Stimulated activated CD4-positive, alpha-beta T cell treated with anti-CD3 and anti-CD28 coated beads, Interleukin-1b, Interleukin-23, amount 100 ng/mL, for 4 hours (primary cell): ENCODE data around the gene HTR3D.
"Not testable (repeated sequence)": the region's sequence is repeated elsewhere in the genome, so short reads cannot be mapped to it uniquely, and the experiment has no call there.

ENCODE experiments used
- DNase-seq, 2 donors: peaks; one replicate each; pipeline ENCODE4 v3.0.0-alpha.2; 2020; ENCODE audit warnings: low read depth in 2 of 2

Gene HTR3D, protein sequence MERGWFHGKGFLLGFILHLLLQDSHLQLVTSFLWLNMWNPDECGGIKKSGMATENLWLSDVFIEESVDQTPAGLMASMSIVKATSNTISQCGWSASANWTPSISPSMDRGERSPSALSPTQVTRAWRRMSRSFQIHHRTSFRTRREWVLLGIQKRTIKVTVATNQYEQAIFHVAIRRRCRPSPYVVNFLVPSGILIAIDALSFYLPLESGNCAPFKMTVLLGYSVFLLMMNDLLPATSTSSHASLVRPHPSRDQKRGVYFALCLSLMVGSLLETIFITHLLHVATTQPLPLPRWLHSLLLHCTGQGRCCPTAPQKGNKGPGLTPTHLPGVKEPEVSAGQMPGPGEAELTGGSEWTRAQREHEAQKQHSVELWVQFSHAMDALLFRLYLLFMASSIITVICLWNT

GRCh38 chr3:184031187-184031792 is at the start of gene HTR3D:
TSS of gene HTR3D (plus strand) at chr3:184031742. CDS start at chr3:184031742, 0 bp downstream.
- no peak for DNase-seq

GRCh38 chr3:183981990-183982644 is 49.4 kb upstream of the HTR3D start:
- DNase-seq: no peak

- no peak for DNase-seq
These were observed 47.3 kb upstream of the HTR3D start for GRCh38 chr3:183984127-183984740.

DNA sequence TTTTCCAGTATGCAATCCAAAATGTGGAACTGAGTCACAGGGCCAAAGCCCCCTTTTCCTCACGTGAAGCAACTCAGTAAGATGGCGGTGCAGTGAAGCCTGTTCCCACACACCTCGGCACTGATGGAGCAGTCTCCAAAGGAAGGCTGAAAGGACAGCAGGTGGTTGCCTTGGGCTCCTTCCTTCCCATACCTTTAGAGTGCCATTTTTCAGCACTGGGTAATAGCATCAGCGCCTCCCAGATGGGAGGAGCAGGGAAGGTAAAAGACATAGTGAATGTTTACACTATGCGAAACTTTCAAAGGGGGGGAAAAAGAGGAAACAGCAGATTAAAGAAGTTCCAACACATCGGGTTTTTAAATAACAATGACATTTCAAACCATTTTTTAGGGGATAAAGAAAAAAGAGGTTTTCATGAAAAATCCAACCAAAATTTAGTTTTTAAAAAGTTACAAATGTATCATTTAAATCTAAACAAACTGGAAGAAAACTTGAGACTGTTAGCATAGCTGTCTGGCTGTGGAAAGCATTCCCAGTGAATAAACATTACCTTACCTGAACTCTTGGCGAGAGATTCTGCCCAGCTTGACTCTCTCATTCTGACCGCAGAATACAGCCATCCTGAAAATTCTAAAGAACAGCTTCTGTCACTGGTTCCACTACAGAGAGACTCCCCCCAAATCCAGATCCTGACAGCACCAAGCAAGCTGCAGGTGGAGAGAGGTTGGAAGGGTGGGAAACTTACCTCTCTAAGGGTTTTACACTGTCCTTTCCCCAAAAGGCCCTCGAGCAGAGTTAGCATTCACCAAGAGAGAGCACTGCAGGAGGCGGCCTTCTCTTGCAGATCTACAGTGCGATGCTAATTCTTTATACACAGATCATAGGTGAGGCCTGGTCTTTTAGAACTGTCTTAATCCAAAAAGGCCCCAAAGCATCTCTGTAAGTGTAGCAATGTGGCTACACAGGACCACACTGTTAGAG is 46.5 kb upstream of the HTR3D start:
- DNase-seq: no peak

DNA sequence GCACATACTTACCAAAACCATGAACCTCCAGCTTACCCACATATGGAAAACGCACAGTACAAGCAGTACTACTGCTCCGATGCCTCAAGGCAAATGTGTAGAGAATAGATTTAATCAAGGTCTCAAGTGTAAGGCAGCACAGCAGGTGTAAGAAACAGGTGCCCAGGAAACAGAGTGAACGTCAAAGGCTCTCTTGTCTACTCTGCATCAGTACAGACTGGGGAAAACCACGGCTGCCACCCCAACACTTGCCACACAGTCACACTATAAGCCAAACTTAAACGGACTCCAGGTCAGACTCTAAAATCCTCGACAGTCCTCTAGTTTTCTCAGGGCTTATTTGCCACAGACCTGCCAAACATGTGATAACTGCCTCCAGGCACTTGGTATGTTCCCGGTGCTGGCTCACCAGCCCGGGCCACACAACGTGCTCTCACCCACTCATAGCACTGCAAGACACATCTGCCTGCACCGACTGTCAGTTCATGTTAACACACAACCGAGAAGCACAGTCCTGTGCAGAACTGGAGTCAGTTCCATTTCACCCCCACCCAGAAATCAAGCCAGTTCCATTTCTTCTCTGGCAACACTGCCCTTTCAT is 44.4 kb upstream of the HTR3D start:
- DNase-seq: no peak

DNA sequence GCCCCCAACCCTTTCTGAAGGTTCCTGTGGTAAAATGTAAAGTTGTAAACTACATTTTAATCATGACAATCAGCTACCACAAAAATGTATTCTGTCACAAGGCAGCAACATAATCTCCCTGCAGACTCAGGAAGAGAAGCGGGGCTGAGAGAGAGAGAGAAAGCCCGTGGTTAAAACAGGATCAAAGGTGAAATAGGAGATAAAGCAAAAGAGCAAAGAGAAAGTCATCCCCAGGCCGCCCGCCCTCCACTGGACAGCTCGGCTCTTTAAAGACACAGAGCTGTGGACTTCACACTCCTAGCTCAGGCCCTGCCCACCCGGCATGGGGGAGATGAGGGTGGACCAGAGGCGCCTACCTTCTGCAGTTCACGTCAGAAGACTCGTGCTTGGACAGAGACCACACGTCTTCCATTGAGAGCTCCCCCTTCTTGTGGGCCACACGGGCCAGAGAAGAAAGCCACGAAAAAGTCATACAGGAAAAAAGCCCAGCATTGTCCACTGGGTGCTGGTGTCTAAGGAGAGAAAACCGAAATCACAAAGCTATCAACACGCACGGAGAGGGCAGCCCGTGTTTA is 43.2 kb upstream of the HTR3D start:
- no peak for DNase-seq

DNA sequence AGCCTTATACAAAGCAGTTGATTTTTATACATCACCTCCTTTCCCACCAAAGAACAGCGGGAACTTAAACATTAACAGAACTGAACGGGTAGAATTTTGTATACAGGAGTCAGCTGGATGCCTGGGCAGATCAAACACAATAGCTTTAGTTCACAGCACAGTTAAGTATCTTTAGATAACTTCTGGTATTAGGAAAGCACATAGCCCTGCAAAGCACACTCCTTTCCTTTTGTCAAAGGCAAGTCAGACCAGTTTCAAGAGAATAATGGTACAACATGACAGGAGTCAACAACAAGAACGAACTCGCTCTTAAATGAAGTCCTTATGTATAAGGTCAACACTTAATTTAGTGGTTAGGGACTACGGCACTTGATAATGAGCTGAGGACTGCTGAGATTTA is 40.1 kb upstream of the HTR3D start:
- DNase-seq: no peak

DNA sequence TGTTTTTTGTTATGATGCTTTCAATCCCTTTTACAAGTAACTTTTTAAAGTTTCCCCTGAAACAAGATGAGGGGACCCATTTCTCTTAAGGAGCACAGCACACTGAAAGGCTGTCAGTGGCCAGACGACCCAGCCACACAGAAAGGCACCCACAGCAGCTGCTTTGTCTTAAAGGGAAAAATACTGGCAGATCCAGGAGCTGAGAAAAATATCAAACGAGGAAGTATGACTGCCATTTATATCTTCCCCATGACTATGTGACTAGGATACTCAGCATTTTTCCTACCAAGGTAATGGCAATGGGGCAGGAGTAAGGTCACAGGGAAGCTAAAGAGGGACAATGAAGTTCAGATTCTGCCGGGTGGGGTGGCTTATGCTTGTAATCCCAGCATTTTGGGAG is 29.8 kb upstream of the HTR3D start:
- DNase-seq: no peak

GRCh38 chr3:184002469-184002868 is 29.1 kb upstream of the HTR3D start:
- DNase-seq: no peak

DNA sequence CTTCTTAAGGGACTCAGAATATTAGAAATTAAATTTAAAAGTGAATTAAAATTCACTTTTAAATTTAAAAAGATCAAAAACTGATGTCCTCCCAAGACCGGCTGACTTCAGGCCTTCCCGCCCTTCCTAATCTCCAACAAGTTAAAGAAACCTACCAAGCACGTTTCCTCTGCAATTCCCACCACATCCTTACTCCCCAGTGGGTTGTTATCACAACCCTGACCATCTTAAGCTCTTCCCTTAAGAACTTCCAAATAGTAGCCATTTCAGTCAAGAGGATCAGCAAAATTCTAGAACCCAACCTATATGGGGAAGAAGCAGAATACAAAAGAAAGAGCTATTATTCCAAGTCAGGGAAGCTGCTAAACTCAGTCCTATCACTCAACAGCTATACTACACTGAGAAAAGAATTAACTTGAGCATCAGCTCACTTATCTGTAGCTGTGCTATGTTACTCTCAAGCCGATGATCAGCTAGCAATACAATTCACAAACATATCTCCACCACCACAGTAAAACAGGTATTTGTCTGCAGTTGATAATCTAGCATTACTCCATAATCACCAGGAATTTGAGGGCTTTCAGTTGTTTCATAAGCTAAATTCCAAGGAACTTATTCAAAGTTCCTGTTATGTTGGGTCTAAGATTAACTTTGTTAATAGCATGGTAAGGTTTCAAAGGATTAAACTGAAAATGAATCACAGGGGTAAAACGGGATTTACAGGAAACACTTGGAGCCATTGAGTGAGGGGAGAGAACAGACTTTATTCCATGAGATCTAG is 28.2 kb upstream of the HTR3D start:
- no peak for DNase-seq

- DNase-seq: no peak
These were observed 27.1 kb upstream of the HTR3D start for GRCh38 chr3:184004476-184004875.

DNA sequence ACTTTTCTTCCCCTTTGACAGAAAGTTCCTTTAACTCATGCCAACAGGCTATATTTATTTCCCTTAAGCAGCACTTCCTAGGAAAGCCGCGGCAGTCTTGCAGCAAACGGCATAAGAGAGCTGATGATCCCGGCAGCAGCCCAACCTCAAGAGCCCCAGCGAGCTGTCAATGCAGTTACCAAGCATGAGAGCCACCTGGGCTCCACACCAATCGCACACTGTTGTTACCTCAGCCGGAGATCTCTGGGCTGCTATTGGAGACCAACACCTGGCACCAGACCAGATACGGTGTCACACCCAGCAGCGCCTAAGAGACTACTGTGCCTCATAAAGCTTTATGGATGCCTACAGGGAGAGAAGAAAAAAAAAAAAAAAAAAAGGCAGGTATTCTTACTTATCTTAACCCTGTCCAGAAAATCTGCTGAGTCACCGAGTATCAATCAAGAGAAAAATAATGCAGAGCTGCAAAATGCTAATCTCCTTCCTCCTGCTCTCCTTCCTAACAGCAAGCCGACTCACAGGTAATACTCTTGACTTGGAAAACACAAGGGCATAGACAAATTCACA is 25.5 kb upstream of the HTR3D start:
- DNase-seq: no peak

DNA sequence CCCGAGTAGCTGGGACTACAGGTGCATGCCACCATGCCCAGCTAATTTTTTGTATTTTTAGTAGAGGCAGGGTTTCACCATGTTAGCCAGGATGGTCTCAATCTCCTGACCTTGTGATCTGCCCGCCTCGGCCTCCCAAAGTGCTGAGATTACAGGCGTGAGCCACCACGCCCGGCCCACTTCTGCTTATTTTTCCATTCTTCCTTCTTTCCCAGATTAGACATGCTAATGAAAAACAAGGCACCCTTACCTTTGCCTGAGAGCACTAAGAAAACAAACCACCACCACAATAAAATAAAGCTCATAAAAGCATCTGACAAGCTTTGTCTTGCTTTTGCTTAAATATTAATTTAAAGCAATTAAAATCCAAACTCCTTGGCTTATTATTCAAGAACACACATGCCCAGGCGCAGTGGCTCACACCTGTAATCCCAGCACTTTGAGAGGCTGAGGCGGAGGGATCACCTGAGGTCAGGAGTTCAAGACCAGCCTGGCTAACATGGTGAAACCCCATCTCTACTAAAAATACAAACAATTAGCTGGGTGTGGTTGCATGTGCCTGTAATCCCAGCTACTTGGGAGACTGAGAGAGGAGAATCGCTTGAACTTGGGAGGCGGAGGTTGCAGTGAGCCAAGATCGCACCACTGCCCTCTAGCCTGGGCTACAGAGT is 24.3 kb upstream of the HTR3D start:
- not testable (repeated sequence) for DNase-seq

- no peak for DNase-seq
These were observed 23.4 kb upstream of the HTR3D start for GRCh38 chr3:184008161-184008560.

GRCh38 chr3:184011230-184011876 is 20.2 kb upstream of the HTR3D start:
- no peak for DNase-seq

- DNase-seq: no peak
These were observed 19.3 kb upstream of the HTR3D start for GRCh38 chr3:184011937-184012889.

DNA sequence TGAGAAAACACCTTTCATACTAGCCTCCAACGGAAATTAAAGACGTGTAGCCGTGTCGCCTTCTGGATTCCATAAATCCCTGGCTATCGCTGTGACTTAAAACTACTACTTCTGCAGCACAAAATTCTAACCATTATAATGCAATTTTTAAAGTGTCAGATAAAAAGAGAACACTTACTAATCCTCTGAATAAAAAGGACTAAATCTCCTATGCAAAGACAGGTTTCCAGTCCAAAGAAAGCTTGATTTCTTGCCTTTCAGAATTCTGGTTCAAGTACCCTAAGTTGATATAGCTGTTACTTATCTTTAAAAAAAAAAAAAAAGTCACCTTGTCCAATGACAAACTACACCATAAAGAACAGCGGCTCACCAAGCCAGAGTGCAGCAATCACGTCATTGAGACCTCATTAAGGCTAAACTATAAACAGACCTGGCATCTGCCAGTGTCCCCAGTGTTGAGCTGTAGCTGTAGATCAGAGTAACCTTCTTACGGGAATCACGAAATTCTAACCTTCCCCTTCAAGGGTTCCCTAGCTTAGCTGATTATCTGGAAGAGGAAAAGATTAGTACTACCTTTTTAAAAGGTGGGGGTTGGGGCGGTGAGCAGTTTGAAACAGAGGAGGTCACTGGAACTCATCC is 16.0 kb upstream of the HTR3D start:
- no peak for DNase-seq
